H9 (cell line): ENCODE measurements around the gene CGAS. TPM values are rescaled to one million over a fixed set of nuclear protein-coding genes. Genes with fewer than 3 reads are reported as not detected.

ENCODE experiments used
- DNase-seq: peaks from one replicate; pipeline ENCODE4 v3.0.0-alpha.2; 2017
- H2AFZ ChIP-seq: one replicate; pipeline ENCODE4 v1.6.1; 2013; ENCODE audit warnings: mild to moderate bottlenecking, low read length, control low read depth, moderate library complexity
- H2AK5ac ChIP-seq: 2 replicates; pipeline ENCODE4 v1.6.1; 2013; ENCODE audit warnings: low read length, control low read depth, mixed read lengths; ENCODE audit not compliant: insufficient read length
- H2BK120ac ChIP-seq: one replicate; pipeline ENCODE4 v1.6.1; 2013; ENCODE audit warnings: low read depth, mild to moderate bottlenecking, low read length, control low read depth, inconsistent platforms; ENCODE audit not compliant: poor library complexity, severe bottlenecking
- H2BK12ac ChIP-seq: 2 replicates; pipeline ENCODE4 v1.6.1; 2013; ENCODE audit warnings: low read length, control low read depth, mixed read lengths, low read depth; ENCODE audit not compliant: insufficient read length
- H2BK15ac ChIP-seq: 2 replicates; pipeline ENCODE4 v1.6.1; 2013; ENCODE audit warnings: low read depth, low read length, control low read depth
- H2BK20ac ChIP-seq: one replicate; pipeline ENCODE4 v1.6.1; 2013; ENCODE audit warnings: low read depth, mild to moderate bottlenecking, low read length, control low read depth, inconsistent platforms; ENCODE audit not compliant: poor library complexity, severe bottlenecking
- H2BK5ac ChIP-seq: 2 replicates; pipeline ENCODE4 v1.6.1; 2013; ENCODE audit warnings: low read length, control low read depth, mixed read lengths; ENCODE audit not compliant: insufficient read length
- H3K14ac ChIP-seq: 2 replicates; pipeline ENCODE4 v1.6.1; 2013; ENCODE audit warnings: low read length, control low read depth; ENCODE audit not compliant: insufficient read depth
- H3K18ac ChIP-seq: 2 replicates; pipeline ENCODE4 v1.6.1; 2013; ENCODE audit warnings: low read depth, mild to moderate bottlenecking, mixed read lengths, low read length, control low read depth; ENCODE audit not compliant: insufficient read length
- H3K23ac ChIP-seq: 2 replicates; pipeline ENCODE4 v1.6.1; 2013; ENCODE audit warnings: low read length, control low read depth, mixed read lengths, low read depth; ENCODE audit not compliant: insufficient read length
- H3K23me2 ChIP-seq: 2 replicates; pipeline ENCODE4 v1.6.1; 2013; ENCODE audit warnings: low read depth, mild to moderate bottlenecking, mixed read lengths, low read length, control low read depth; ENCODE audit not compliant: insufficient read length, poor library complexity, severe bottlenecking
- H3K27ac ChIP-seq: 2 replicates; pipeline ENCODE4 v1.5.1; 2013; ENCODE audit warnings: low read length, control low read depth, mixed read lengths, low read depth; ENCODE audit not compliant: insufficient read length
- H3K27me3 ChIP-seq: 2 replicates; pipeline ENCODE4 v1.6.1; 2013; ENCODE audit warnings: low read length, control low read depth, inconsistent platforms; ENCODE audit not compliant: insufficient read depth
- H3K4ac ChIP-seq: 2 replicates; pipeline ENCODE4 v1.6.1; 2013; ENCODE audit warnings: low read depth, mild to moderate bottlenecking, control low read depth, inconsistent platforms, low read length, moderate library complexity
- H3K4me1 ChIP-seq: 2 replicates; pipeline ENCODE4 v1.6.1; 2013; ENCODE audit warnings: low read length, control low read depth, inconsistent platforms; ENCODE audit not compliant: insufficient read depth
- H3K4me2 ChIP-seq: 2 replicates; pipeline ENCODE4 v1.6.1; 2013; ENCODE audit warnings: low read length, control low read depth, mixed read lengths; ENCODE audit not compliant: insufficient read length, insufficient read depth
- H3K56ac ChIP-seq: 2 replicates; pipeline ENCODE4 v1.6.1; 2013; ENCODE audit warnings: low read depth, mild to moderate bottlenecking, mixed read lengths, low read length, control low read depth; ENCODE audit not compliant: insufficient read length
- H3K79me1 ChIP-seq: 2 replicates; pipeline ENCODE4 v1.6.1; 2013; ENCODE audit warnings: low read depth, mild to moderate bottlenecking, moderate library complexity, low read length, control low read depth, inconsistent platforms; ENCODE audit not compliant: insufficient read depth, poor library complexity, severe bottlenecking
- H3K79me2 ChIP-seq: 2 replicates; pipeline ENCODE4 v1.6.1; 2013; ENCODE audit warnings: low read length, control low read depth, inconsistent platforms; ENCODE audit not compliant: insufficient read depth
- H3K9ac ChIP-seq: 2 replicates; pipeline ENCODE4 v1.6.1; 2013; ENCODE audit warnings: low read length, control low read depth, mixed read lengths; ENCODE audit not compliant: insufficient read length; ENCODE audit errors: extremely low read depth
- H3K9me3 ChIP-seq: one replicate; pipeline ENCODE4 v1.6.1; 2013; ENCODE audit warnings: low read depth, low read length, inconsistent platforms; ENCODE audit not compliant: control insufficient read depth
- H3T11ph ChIP-seq: one replicate; pipeline ENCODE4 v1.6.1; 2013; ENCODE audit warnings: mild to moderate bottlenecking, low read length, control low read depth, inconsistent platforms
- H4K20me1 ChIP-seq: one replicate; pipeline ENCODE4 v1.6.1; 2013; ENCODE audit not compliant: control insufficient read depth, insufficient read length, insufficient read depth
- H4K5ac ChIP-seq: 2 replicates; pipeline ENCODE4 v1.6.1; 2013; ENCODE audit warnings: low read depth, mild to moderate bottlenecking, mixed read lengths, low read length, control low read depth; ENCODE audit not compliant: insufficient read length
- H4K8ac ChIP-seq: replicated peaks from 2 replicates; pipeline ENCODE4 v1.6.1; 2013; ENCODE audit warnings: low read length, control low read depth, mixed read lengths, low read depth; ENCODE audit not compliant: insufficient read length
- H4K91ac ChIP-seq: 2 replicates; pipeline ENCODE4 v1.6.1; 2013; ENCODE audit warnings: low read depth, mild to moderate bottlenecking, moderate library complexity, mixed read lengths, low read length, control low read depth; ENCODE audit not compliant: insufficient read length
- H3K27ac Mint-ChIP-seq, 3 experiments: 2 replicates in 2 of 3; 3 replicates in 1 of 3; pipeline ENCODE4 v1.8.0; 2020 to 2021; ENCODE audit warnings: mixed read lengths in 3 of 3, mild to moderate bottlenecking in 1 of 3, moderate library complexity in 1 of 3
- H3K27me3 Mint-ChIP-seq: 2 replicates; pipeline ENCODE4 v1.8.0; 2021; ENCODE audit warnings: low read depth, mild to moderate bottlenecking, moderate library complexity, mixed read lengths
- H3K36me3 Mint-ChIP-seq, 3 experiments: 2 replicates in 2 of 3; 3 replicates in 1 of 3; pipeline ENCODE4 v1.8.0; 2020 to 2021; ENCODE audit warnings: low read depth in 3 of 3, mixed read lengths in 3 of 3; ENCODE audit not compliant: insufficient read depth in 1 of 3
- H3K4me1 Mint-ChIP-seq, 2 experiments: 2 replicates each; pipeline ENCODE4 v1.8.0; 2020; ENCODE audit warnings: mixed read lengths in 2 of 2
- H3K4me3 Mint-ChIP-seq, 2 experiments: 2 replicates in 1 of 2; 3 replicates in 1 of 2; pipeline ENCODE4 v1.8.0; 2020 to 2021; ENCODE audit warnings: mild to moderate bottlenecking in 2 of 2, mixed read lengths in 2 of 2, moderate library complexity in 1 of 2
- H3K9me3 Mint-ChIP-seq, 2 experiments: 2 replicates in 1 of 2; 3 replicates in 1 of 2; pipeline ENCODE4 v1.8.0; 2020; ENCODE audit warnings: mild to moderate bottlenecking in 2 of 2, mixed read lengths in 2 of 2, moderate library complexity in 1 of 2
- WGBS: extraction: QIAGEN DNeasy Blood & Tissue Kit; methylation state at CpG from one replicate; pipeline ENCODE4 v1.1.7; 2013; ENCODE audit warnings: missing lambda C conversion rate, low lambda C conversion rate, mixed read lengths; ENCODE audit not compliant: insufficient read length; ENCODE audit errors: extremely low coverage; 5-methylcytosine and 5-hydroxymethylcytosine counted together
- total RNA-seq: library from RNA; stranded (reverse); gene quantifications from 2 replicates; pipeline ENCODE4 v1.2.1, GENCODE V29; 2021
- TF ChIP-seq, protein P1 (sequence below): fragments of 200-600 bp; sonication (generic); conservative IDR thresholded peaks from 3 replicates; pipeline ENCODE4 v1.8.0; 2021; ENCODE audit warnings: antibody characterized with exemption, mild to moderate bottlenecking

CGAS gene
- total RNA-seq, 1 experiment from 2014 or later: 1.7 TPM

DNA sequence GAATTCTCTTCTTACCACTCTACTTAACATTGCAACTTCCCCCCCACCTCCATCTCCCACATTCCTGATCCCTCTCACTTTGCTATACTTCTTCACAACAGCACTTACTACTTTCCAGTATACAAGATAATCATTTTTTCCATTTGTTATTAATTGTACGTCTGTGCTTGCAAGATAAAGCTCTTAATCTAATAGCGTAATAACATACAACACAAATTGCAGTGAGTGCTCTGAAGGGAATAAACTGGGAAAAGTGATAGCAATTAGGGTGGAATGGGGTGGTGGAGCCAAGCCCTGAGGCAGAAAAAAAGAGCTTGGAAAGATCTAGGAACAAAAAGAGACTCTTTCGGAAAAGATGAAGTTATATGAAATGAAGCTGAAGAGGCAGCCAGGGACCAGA, 8.5 kb downstream of the CGAS start:
- H2BK20ac ChIP-seq: no peak overlapping the region
- DNase-seq: no peak
- no peaks in the 10 kb centered on the region for H3K4me1 ChIP-seq
- H2BK120ac ChIP-seq: no peak overlapping the region
- no peak overlapping the region for H3T11ph ChIP-seq
- Mint-ChIP-seq H3K4me1 (no peaks in the 10 kb centered on the region), H3K36me3 (peaks cover 0 to 2% (median 0%) of the 10 kb centered on the region in 3 experiments; a peak in 2 of 7 replicates), H3K27me3 (no peaks in the 10 kb centered on the region), H3K9me3 (no peaks in the 10 kb centered on the region), H3K4me3 (no peak overlapping the region), H3K27ac (no peak overlapping the region)
- no peak overlapping the region for H2AK5ac ChIP-seq
- H3K79me1 ChIP-seq: no peaks in the 10 kb centered on the region
- H3K79me2 ChIP-seq: no peaks in the 10 kb centered on the region
- H3K4ac ChIP-seq: no peak overlapping the region
- no peak overlapping the region for H3K27ac ChIP-seq
- no peak overlapping the region for H3K4me2 ChIP-seq
- no peaks in the 10 kb centered on the region for H4K20me1 ChIP-seq
- H2BK15ac ChIP-seq: no peak overlapping the region
- H2AFZ ChIP-seq: no peak overlapping the region
- no peak overlapping the region for H3K9ac ChIP-seq
- no peaks in the 10 kb centered on the region for H3K23me2 ChIP-seq
- no CpG with 5 or more reads among the region's 3 CpGs for WGBS
- no peak overlapping the region for H3K23ac ChIP-seq
- H3K27me3 ChIP-seq: no peaks in the 10 kb centered on the region
- H2BK12ac ChIP-seq: no peak overlapping the region
- no peak overlapping the region for H4K8ac ChIP-seq
- no peaks in the 10 kb centered on the region for H3K9me3 ChIP-seq
- no peak overlapping the region for H3K18ac ChIP-seq
- H2BK5ac ChIP-seq: no peak overlapping the region
- no peak overlapping the region for H3K56ac ChIP-seq
- TF ChIP-seq, protein P1, sequence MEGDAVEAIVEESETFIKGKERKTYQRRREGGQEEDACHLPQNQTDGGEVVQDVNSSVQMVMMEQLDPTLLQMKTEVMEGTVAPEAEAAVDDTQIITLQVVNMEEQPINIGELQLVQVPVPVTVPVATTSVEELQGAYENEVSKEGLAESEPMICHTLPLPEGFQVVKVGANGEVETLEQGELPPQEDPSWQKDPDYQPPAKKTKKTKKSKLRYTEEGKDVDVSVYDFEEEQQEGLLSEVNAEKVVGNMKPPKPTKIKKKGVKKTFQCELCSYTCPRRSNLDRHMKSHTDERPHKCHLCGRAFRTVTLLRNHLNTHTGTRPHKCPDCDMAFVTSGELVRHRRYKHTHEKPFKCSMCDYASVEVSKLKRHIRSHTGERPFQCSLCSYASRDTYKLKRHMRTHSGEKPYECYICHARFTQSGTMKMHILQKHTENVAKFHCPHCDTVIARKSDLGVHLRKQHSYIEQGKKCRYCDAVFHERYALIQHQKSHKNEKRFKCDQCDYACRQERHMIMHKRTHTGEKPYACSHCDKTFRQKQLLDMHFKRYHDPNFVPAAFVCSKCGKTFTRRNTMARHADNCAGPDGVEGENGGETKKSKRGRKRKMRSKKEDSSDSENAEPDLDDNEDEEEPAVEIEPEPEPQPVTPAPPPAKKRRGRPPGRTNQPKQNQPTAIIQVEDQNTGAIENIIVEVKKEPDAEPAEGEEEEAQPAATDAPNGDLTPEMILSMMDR: no peak
- H4K91ac ChIP-seq: no peak overlapping the region
- no peak overlapping the region for H4K5ac ChIP-seq
- no peak overlapping the region for H3K14ac ChIP-seq
